Measurements from ENCODE around the gene CTDSPL. TPM values are rescaled to one million over a fixed set of nuclear protein-coding genes. Genes with fewer than 3 reads are reported as not detected.

Gene CTDSPL
- total and polyA plus RNA-seq, 2 of the 13 experiments (the other 11 are each of a cell fraction or from before 2014, with no cell fraction given): 26.1 to 142 TPM

GRCh38 chr3:37892927-37893600, 31.4 kb downstream of the CTDSPL start (continued):
- TF ChIP-seq, protein P1, sequence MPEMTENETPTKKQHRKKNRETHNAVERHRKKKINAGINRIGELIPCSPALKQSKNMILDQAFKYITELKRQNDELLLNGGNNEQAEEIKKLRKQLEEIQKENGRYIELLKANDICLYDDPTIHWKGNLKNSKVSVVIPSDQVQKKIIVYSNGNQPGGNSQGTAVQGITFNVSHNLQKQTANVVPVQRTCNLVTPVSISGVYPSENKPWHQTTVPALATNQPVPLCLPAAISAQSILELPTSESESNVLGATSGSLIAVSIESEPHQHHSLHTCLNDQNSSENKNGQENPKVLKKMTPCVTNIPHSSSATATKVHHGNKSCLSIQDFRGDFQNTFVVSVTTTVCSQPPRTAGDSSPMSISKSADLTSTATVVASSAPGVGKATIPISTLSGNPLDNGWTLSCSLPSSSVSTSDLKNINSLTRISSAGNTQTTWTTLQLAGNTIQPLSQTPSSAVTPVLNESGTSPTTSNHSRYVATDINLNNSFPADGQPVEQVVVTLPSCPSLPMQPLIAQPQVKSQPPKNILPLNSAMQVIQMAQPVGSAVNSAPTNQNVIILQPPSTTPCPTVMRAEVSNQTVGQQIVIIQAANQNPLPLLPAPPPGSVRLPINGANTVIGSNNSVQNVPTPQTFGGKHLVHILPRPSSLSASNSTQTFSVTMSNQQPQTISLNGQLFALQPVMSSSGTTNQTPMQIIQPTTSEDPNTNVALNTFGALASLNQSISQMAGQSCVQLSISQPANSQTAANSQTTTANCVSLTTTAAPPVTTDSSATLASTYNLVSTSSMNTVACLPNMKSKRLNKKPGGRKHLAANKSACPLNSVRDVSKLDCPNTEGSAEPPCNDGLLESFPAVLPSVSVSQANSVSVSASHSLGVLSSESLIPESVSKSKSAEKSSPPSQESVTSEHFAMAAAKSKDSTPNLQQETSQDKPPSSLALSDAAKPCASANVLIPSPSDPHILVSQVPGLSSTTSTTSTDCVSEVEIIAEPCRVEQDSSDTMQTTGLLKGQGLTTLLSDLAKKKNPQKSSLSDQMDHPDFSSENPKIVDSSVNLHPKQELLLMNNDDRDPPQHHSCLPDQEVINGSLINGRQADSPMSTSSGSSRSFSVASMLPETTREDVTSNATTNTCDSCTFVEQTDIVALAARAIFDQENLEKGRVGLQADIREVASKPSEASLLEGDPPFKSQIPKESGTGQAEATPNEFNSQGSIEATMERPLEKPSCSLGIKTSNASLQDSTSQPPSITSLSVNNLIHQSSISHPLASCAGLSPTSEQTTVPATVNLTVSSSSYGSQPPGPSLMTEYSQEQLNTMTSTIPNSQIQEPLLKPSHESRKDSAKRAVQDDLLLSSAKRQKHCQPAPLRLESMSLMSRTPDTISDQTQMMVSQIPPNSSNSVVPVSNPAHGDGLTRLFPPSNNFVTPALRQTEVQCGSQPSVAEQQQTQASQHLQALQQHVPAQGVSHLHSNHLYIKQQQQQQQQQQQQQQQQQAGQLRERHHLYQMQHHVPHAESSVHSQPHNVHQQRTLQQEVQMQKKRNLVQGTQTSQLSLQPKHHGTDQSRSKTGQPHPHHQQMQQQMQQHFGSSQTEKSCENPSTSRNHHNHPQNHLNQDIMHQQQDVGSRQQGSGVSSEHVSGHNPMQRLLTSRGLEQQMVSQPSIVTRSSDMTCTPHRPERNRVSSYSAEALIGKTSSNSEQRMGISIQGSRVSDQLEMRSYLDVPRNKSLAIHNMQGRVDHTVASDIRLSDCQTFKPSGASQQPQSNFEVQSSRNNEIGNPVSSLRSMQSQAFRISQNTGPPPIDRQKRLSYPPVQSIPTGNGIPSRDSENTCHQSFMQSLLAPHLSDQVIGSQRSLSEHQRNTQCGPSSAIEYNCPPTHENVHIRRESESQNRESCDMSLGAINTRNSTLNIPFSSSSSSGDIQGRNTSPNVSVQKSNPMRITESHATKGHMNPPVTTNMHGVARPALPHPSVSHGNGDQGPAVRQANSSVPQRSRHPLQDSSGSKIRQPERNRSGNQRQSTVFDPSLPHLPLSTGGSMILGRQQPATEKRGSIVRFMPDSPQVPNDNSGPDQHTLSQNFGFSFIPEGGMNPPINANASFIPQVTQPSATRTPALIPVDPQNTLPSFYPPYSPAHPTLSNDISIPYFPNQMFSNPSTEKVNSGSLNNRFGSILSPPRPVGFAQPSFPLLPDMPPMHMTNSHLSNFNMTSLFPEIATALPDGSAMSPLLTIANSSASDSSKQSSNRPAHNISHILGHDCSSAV (CRISPR knock-in tag; IDR thresholded peaks at IDR 0.05; ENCODE audit: borderline replicate concordance): no peak
- TF ChIP-seq ZNF598 (CRISPR knock-in tag; IDR thresholded peaks at IDR 0.05; ENCODE audit: borderline replicate concordance) (no peak), LBX2 (CRISPR knock-in tag; IDR thresholded peaks at IDR 0.05; ENCODE audit: borderline replicate concordance) (no peak), CHD4 (IDR thresholded peaks at IDR 0.05; ENCODE audit: borderline replicate concordance, low read length) (no peak), SP5 (CRISPR knock-in tag; IDR thresholded peaks at IDR 0.05; ENCODE audit: borderline replicate concordance, low read depth) (0 out of 2 replicates have a peak, but pooled peaks have one; percentile 35), IRX3 (CRISPR knock-in tag; IDR thresholded peaks at IDR 0.05; ENCODE audit: borderline replicate concordance, low read depth) (no peak), ZSCAN31 (CRISPR knock-in tag; IDR thresholded peaks at IDR 0.05; ENCODE audit: low read depth) (peak; percentile 86; the same call in 1 of the 2 replicates), SOX5 (CRISPR knock-in tag; IDR thresholded peaks at IDR 0.05; ENCODE audit: borderline replicate concordance) (peak; percentile 92), ZNF589 (CRISPR knock-in tag; conservative IDR thresholded peaks at IDR 0.05) (0 out of 2 replicates have a peak, but pooled peaks have one; percentile 42), MAX (IDR thresholded peaks at IDR 0.05) (peak; percentile 84), RARG (CRISPR knock-in tag; IDR thresholded peaks at IDR 0.05; ENCODE audit: low read depth) (no peak), BCL6 (CRISPR knock-in tag; IDR thresholded peaks at IDR 0.05) (peak; percentile 67), ZNF468 (CRISPR knock-in tag; IDR thresholded peaks at IDR 0.05) (no peak), SIX1 (CRISPR knock-in tag; IDR thresholded peaks at IDR 0.05; ENCODE audit: borderline replicate concordance) (no peak), HMG20B (CRISPR knock-in tag; conservative IDR thresholded peaks at IDR 0.05) (no peak), ZFP37 (CRISPR knock-in tag; IDR thresholded peaks at IDR 0.05; ENCODE audit: borderline replicate concordance) (0 out of 2 replicates have a peak, but pooled peaks have one; percentile 52)
- TF ChIP-seq, protein P2, sequence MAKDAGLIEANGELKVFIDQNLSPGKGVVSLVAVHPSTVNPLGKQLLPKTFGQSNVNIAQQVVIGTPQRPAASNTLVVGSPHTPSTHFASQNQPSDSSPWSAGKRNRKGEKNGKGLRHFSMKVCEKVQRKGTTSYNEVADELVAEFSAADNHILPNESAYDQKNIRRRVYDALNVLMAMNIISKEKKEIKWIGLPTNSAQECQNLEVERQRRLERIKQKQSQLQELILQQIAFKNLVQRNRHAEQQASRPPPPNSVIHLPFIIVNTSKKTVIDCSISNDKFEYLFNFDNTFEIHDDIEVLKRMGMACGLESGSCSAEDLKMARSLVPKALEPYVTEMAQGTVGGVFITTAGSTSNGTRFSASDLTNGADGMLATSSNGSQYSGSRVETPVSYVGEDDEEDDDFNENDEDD (CRISPR knock-in tag; IDR thresholded peaks at IDR 0.05; ENCODE audit: borderline replicate concordance): peak; percentile 73; the same call in 1 of the 2 replicates
- TF ChIP-seq, protein P3, sequence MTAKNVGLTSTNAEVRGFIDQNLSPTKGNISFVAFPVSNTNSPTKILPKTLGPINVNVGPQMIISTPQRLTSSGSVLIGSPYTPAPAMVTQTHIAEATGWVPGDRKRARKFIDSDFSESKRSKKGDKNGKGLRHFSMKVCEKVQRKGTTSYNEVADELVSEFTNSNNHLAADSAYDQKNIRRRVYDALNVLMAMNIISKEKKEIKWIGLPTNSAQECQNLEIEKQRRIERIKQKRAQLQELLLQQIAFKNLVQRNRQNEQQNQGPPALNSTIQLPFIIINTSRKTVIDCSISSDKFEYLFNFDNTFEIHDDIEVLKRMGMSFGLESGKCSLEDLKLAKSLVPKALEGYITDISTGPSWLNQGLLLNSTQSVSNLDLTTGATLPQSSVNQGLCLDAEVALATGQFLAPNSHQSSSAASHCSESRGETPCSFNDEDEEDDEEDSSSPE (CRISPR knock-in tag; IDR thresholded peaks at IDR 0.05): 0 out of 2 replicates have a peak, but pooled peaks have one; percentile 24

All from HepG2 (cell line).